NCI-H1417 treated with DMSO at 0.1 percent for 48 hours (cell line): ENCODE data around the gene UTP14A.
"Not testable (repeated sequence)": the region's sequence is repeated elsewhere in the genome, so short reads cannot be mapped to it uniquely, and the experiment has no call there.

Source experiments
- DNase-seq: peaks from one replicate; lab custom pipeline; 2025; lab: John Stamatoyannopoulos, UW

UTP14A gene, protein sequence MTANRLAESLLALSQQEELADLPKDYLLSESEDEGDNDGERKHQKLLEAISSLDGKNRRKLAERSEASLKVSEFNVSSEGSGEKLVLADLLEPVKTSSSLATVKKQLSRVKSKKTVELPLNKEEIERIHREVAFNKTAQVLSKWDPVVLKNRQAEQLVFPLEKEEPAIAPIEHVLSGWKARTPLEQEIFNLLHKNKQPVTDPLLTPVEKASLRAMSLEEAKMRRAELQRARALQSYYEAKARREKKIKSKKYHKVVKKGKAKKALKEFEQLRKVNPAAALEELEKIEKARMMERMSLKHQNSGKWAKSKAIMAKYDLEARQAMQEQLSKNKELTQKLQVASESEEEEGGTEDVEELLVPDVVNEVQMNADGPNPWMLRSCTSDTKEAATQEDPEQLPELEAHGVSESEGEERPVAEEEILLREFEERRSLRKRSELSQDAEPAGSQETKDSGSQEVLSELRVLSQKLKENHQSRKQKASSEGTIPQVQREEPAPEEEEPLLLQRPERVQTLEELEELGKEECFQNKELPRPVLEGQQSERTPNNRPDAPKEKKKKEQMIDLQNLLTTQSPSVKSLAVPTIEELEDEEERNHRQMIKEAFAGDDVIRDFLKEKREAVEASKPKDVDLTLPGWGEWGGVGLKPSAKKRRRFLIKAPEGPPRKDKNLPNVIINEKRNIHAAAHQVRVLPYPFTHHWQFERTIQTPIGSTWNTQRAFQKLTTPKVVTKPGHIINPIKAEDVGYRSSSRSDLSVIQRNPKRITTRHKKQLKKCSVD

DNA sequence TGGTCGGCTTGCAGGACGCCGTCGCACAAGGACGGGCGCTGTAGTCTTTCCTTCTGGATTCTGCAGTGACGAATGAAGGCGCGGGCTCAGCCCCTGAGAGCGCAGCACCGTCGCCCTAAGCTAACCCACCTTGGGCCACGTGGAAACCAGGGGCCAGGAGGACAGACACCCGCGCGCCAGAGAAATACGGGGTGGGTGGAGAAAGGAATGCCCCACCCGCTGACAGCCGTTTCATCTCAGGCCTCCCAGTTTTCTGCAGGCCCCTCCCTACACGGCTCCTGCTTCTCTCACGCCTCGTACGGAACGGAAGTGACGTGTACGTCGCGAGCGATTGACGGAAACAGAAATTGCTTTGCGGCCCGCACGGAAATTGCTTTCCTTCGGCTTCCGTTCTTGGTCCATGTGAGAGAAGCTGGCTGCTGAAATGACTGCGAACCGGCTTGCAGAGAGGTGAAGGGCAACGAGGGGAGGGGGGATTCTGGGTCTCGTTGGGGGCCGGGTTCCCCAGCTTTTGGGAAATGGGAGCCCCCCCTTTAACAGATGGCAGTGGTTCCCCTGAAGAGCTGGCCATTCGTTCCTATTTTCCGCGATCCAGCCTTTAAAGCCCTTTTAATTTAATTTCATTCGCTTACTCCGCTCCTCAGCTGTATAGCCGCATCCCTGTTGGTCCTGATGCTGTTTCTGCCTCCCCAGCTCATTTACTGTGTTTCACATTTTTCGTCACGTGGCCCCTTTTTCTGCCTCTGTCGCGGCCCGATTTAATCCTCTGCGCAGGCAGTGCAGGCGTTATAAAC, at the start of gene UTP14A:
Gene UTP14A, plus strand, starts transcription at position 378 of the 794 bp plus-strand sequence. Its CDS starts 47 bp downstream, at position 425.
- peak; percentile 48 for DNase-seq

DNA sequence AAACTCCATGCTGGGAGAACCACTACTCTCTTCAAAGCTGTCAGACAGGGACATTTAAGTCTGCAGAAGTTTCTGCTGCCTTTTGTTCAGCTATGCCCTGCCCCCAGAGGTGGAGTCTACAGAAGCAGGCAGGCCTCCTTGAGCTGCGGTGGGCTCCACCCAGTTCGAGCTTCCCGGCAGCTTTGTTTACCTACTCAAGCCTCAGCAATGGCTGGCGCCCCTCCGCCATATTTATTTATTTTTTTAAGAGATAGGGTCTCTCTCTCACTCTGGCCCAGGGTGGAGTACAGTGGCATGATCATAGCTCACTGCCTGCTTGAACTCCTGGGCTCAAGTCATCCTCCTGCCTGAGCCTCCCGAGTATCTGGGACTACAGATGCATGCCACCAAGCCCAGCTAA, 46.8 kb upstream of the UTP14A start:
- not testable (repeated sequence) for DNase-seq

DNA sequence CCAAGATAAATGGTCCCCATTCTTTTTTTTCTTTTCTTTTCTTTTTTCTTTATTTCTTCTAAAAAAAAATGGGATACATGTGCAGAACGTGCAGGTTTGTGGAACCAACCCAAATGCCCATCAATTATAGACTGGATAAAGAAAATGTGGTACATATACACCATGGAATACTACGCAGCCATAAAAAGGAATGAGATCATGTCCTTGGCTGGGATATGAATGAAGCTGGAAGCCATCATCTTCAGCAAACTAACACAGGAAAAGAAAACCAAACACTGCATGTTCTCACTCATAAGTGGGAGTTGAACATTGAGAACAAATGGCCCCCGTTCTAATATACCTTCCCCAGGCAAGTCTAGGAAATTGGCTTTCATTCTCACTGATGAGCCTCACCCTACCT, 39.6 kb upstream of the UTP14A start:
- not testable (repeated sequence) for DNase-seq

DNA sequence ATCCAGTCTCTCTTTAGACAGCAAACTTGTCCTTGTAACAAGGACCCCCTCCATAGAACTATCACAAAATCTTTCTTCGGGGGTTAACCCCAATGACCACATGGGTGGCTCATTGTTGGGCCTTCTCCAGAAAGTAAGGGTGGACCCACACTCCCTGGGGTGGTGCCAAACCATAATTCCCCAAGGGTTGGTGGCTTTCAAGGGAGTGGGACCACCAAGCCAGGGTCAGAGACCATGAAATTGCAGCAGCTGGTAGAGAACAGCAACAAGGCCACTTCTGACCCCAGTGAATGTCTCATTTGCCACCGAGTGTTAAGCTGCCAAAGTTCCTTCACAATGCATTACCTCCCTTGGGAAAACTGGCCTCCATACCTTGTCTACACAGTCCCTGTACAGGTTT, 33.4 kb upstream of the UTP14A start:
- no peak for DNase-seq

DNA sequence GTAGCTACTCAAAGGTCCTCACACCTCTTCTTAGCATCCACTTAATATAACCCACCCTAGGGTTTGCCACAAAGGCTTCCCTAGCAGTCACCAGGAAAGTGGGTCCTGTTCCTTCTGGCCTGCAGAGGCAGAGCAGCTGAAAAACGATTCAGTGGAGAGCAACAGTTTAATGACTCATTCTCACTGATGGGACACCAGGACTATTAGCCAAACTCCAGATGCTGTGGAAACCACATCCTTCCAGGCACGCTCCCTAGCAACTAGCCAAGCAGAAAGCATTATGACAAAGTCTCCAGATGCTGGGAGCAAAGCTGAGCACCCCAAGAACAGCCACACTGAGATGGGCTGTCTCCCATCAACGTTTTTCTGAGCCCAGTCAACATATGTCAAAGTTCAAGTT, 30.3 kb upstream of the UTP14A start:
- no peak for DNase-seq

DNA sequence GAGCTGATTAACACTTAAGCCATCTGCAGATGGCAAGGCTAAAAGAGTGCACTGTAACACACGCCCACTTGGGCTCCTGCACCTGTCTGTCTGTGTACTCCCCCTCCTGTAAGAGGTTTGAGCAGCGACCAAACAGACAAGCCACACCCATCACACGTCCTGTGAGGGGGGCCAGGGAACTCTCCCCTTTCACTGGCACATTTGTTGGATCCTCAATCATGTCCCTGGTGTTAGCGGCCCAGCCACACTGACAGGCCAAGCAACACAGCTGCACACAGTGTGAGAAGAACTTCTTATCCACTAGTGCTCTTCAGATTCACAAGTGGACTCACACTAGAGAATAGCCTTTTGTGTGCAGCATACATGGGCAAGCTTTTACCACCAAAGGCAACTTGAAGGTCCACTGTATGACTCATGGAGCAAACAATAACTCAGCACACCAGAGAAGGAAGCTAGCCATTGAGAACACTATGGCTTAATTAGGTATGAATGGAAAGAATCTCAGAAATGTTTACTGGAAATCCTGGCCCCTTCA, 29.1 kb upstream of the UTP14A start:
- DNase-seq, result no peak

DNA sequence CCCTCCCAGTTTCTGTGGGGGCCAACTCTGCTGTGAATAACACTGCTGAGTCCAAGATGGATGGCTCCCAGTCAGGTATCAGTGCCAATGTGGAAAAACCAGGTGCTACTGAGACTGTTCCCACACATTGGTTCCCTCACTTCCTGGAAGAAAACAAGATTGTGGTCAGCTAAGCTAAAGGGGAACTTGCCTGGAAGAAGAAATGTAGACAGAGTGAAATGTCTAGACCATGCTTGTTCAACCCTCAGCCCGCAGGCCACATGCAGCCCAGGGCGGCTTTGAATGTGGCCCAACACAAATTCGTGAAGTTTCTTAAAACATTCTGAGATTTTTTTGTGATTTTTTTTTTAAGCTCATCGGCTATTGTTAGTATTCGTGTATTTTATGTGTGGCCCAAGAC, 28.6 kb upstream of the UTP14A start:
- DNase-seq, result no peak

DNA sequence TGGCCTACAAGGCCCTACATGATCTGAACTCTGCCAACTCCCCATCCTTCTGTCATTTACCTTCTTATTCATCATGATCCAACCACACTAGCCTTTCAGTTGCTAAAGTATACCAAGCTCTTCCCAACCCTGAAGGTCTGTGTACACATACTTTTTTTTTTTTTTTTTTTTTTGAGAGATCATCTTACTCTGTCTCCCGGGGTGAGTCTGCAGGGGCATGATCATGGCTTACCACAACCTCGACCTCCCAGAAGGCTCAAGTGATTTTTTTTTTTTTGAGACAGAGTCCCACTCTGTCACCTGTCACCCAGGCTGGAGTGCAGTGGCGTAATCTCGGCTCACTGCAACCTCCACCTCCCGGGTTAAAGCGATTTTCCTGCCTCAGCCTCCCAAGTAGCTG, 5.9 kb upstream of the UTP14A start:
- no peak for DNase-seq

DNA sequence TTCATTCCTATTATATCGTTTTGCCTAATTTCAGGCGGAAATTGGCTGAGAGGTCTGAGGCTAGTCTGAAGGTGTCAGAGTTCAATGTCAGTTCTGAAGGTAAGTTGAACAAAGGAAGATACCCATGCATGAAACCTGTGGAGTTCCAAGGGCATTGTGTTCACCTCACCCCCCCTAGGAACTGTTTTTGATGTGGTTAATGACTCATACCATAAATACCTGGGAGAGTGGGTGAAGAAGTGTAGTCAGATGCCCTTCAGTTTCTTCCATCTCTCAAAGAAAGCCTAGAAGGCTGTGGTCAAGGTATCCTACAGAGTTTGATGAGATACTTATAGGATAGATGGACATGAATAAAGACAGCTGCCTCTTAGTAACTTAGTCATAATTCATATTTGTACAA, 2.7 kb downstream of the UTP14A start:
- no peak for DNase-seq

DNA sequence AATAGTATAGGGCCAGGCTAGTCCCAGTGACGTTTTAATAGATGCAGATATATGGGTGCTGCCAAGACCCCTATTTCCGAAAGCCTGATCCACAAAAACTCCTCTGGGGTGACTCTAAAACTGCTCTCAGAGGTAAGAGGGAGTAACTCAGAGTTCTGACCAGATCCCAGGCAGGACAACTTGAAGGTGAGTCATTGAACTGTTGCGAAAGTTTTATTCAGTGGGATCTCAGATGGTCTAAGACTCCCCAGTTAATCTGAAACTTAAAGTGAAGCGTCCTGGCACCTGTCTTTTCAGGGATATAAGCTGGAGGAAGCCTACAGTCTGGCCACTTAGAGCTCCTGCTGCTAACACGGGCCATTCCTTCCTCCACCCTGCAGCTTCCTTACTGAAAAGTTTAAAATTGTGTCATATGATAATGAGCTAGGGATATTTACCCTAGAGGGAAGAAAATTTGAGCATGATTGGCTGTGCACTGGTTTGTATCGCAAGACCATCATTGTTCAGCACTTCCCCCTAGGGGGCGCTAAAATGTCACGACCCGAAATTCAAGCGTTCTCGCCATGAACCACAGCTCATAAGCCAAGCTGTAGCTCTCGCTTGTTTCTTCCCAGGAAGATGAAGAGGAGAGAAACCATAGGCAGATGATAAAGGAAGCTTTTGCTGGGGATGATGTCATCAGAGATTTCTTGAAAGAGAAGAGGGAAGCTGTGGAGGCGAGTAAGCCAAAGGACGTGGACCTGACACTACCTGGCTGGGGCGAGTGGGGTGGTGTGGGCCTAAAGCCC, 19.5 kb downstream of the UTP14A start:
- no peak for DNase-seq

DNA sequence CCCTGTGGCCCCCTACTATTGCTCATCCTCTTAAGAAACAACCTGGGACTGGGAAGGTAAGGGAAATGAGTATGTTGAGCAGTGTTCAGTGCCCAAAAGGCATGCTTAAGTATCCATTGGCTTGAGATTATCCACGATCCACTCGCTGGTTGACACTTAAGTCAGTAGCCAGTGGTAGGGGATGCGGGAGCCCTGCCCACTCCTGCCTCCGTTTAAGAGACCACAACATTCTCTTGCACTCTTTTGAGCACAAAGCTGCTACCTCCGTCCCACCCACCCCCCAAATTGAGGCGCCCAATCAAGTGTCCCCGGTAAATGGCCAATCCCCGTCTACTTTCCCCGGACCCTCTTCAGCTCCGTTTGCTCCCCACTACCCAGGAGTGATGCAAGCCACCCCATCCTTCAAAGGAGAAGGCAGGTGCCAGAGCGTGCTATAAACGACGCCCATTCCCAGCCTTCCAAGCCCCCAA, 25.0 kb downstream of the UTP14A start:
- no peak for DNase-seq

DNA sequence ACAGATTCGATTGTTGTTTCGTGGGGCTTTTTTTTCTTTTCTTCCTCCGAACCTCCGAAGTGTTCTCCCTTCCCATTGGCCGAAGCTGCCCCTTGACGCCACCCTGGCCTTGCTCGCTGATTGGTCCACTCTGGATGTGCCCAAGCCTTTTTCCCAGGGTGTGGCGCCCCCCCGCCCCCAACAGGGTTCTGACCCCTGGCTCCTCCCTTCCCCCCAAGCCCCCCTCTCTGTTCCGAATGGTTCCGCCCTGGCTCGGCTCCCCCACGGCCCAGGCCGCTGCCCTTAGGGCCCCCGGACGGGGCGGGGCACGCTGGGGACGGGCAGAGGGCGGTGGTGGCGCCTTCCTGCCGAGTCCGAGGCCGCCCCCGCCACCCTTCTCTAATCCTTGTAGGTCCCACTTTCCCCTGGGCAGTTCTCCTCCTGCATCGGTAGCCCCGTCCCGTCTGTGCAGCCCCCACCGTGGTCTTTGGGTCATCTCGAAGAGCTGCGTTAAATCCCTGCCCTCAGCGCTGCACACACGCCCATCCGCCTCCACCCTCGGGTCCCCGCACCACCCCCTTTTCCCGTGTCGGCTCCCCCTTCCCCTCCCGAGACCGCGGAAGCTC, 25.5 kb downstream of the UTP14A start:
- DNase-seq, result no peak

DNA sequence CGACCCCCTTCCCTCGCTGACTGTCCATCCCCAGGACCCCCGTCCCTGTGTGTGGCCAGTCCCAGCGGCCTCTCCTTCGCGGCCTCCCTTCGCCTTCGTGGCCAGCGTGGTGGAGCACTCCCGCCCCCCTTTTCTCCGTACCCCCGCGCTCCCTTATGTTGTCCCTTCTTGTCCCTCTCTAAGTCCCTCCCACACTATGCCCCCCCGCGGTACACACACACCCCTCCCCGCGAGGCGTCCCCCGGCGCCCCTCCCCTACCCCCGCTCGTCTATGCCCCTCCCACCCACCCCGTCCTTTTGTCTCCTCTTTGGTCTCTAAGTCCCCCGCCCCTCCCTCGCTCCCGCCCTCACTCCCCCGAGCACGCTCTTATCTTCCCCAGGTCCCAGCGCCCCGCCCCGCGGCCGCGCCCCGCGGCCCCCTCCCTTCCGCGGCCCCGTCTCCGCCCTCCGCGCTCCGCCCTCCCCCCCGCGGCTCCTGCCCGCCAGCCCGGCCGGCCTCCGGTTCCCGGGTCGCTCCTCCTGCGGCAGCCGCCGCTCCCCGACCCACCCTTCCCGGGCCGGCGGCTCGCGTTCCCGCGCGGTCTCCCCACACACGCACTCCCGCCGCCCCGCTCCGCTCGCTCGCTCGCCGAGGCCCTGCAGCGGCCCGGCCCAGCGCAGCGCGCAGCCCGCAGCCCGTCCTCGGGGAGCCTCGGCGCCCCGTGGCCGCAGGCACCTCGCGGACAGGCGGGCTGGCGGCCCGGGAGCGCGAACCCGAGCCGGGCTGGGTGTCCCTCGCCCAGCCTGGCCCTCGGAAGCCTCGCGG, 26.3 kb downstream of the UTP14A start:
- DNase-seq, result no peak

DNA sequence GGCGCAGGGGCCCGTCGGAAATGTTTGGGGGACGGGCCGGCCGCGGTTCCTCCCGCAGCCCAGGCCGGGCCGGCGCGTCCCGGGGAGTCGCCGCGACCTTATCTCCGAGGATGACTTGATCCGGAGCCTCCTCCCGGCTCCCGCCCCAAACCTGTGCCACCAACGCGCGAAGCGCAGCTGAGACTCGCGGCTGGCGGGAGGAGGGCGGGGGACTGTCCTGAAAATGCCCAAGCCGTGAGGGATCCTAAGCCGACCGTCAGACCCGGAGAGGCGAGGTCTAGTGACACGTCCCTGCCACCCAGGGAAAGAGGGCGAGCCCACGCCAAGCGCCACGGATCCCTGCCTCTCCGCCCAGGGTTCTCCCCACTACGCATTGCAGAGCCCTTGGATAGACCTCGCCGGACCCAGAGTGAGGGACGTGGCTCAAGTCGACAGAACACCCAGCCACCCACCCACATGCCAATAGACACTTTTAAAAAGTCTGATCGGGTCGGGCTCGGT, 26.9 kb downstream of the UTP14A start:
- DNase-seq, result no peak

DNA sequence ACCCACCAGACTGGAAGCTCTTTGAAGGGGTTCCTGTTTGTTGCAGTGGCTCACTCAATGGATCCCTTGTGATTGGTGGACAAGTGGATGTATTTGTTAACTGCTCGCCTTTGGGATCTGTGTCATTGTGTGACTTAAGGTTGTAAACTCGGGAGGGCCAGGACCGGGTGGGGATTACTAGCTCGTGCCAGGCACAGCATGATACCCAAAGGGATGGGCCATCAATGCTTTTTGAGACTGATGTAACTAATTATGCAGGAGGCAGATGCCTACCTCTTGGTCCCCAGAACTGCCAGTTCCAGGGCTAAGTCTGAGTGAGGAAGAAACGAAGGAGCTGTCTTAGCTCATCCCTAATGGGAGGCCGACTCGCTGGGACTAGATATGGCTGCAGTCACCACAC, 27.7 kb downstream of the UTP14A start:
- no peak for DNase-seq

DNA sequence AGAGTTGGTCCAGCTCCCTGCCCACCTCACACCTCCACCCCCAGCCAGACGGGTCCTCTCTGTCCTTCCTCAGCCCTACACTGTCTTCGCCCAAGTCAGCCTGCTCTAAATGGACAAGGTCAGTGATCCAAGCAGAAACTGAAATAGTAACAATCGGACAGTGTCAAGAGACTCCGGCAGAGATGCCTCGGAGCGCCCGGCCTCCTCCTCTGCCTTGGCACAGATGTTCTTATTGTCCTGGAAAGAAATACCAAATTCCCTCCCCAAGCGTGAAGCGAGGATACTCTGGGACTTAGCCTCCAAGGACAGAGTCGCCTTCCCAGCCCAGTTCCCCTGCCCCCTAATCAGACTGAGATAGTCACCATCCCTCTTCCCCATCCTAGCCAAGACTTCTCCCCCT, 28.5 kb downstream of the UTP14A start:
- DNase-seq, result no peak

DNA sequence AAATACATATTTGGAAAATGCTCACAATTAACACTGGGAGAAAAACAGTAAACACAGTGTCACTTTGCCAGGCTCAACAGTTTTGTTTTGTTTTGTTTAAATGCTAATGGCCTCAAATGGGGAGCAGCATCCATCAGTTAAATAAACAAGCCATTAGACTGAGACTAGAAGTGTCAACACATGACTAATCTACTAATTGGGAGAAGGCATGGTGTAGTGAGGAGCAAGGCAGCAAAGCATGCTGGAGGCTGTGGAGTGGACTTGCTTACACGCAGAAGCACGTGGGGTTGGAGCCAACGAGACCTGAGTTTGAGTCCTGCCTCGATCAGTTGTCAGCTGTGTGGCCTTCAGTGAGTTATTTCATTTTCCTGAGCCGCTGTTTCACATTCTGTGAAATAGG, 29.0 kb downstream of the UTP14A start:
- DNase-seq, result no peak

DNA sequence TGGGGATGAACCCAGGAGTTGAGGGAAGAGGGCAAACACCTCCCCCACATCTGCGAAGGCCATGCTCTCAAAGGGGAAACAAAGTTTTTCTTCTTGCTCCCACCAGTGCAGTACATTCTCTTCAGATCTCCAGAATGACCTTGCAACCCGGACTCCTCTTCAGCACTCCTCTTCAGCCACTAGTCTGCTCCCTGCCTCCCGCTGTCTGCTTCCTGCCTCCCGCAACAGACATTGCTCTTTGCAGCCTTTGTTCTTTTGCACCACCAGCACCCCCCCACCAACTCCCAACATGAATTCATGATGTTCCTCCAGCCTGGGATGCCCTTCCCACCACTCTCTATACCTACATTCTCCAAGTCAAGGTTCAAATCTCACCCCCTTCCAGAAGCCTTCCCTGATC, 32.1 kb downstream of the UTP14A start:
- no peak for DNase-seq

DNA sequence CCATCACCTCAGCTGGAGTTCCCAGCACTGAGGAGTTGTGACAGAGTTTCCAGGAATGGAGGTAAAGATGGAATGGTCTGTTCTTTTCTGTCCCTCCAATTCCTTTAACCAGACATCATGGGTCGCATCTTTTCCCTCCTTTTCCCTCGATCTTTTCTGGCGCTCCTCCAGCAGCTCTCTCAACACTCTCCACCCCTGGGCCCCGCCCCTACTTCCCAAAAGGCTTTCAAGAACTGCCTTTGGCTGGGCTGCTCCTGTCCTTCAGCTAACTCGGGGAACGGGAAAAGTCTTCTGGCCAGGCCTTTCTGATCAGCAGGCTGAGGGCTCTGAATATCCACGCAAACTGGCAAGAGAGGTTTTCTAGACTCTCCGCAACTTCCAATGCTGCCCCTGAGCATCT, 34.0 kb downstream of the UTP14A start:
- DNase-seq, result no peak

DNA sequence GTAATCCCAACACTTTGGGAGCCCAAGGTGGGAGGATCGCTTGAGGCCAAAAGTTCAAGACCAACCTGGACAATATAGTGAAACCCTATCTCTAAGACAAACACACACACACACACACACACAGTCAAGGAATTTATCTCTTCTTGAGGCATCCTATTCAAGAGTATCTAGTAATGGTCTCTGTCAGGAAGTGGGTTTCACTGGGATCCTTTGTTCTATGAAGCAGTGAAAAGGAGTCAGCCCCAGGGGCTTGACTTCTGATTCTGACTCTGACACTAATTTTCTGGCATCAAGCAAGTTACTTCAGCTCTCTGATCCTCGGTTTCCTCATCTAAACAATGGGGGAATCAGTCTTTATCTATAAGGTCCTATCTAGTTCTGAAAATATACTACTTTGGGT, 34.8 kb downstream of the UTP14A start:
- no peak for DNase-seq
